Measurements from ENCODE around the gene CFAP68. TPM values are rescaled to one million over a fixed set of nuclear protein-coding genes. Genes with fewer than 3 reads are reported as not detected.

CFAP68 gene
- total RNA-seq, 1 experiment from 2014 or later, result 23.9 TPM

DNA sequence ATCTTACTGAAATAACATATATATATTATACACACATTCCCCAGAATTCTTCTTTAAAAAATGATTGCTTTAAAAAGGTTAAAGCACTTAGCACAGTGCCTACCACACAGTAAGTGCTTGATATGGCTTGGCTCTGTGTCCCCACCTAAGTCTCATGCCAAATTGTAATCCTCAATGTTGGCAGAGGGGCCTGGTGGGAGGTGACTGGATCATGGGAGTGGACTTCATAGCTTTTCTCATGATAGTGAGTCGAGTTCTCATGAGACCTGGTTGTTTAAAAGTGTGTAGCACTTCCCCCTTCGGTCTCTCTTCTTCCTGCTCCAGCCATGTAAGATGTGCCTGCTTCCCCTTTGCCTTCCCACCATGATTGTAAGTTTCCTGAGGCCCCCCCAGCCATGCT lies 26.1 kb downstream of the CFAP68 start:
- H3K9me3 ChIP-seq (replicated peaks), result no peaks in the 10 kb centered on the region
- H3K4me3 ChIP-seq, result no peak overlapping the region
- DNase-seq, result no peak
- H3K27me3 ChIP-seq, result no peaks in the 10 kb centered on the region
- no peaks in the 10 kb centered on the region for H3K4me1 ChIP-seq
- H3K36me3 ChIP-seq, result no peaks in the 10 kb centered on the region
- H3K27ac ChIP-seq, result no peak overlapping the region

GRCh38 chr11:111906680-111907079 lies 27.3 kb downstream of the CFAP68 start:
- no peak overlapping the region for H3K4me3 ChIP-seq
- no peaks in the 10 kb centered on the region for H3K9me3 ChIP-seq (replicated peaks)
- no peak overlapping the region for H3K27ac ChIP-seq
- DNase-seq, result no peak
- peaks cover under 1% of the 10 kb centered on the region for H3K4me1 ChIP-seq
- H3K27me3 ChIP-seq, result no peaks in the 10 kb centered on the region
- no peaks in the 10 kb centered on the region for H3K36me3 ChIP-seq

- Histone ChIP-seq H3K36me3 (no peaks in the 10 kb centered on the region), H3K9me3 (replicated peaks) (no peaks in the 10 kb centered on the region), H3K27me3 (no peaks in the 10 kb centered on the region), H3K4me1 (peaks cover 7% of the 10 kb centered on the region), H3K4me3 (no peak overlapping the region), H3K27ac (no peak overlapping the region)
- no peak for DNase-seq
Observed at GRCh38 chr11:111908639-111909305, 29.4 kb downstream of the CFAP68 start.

DNA sequence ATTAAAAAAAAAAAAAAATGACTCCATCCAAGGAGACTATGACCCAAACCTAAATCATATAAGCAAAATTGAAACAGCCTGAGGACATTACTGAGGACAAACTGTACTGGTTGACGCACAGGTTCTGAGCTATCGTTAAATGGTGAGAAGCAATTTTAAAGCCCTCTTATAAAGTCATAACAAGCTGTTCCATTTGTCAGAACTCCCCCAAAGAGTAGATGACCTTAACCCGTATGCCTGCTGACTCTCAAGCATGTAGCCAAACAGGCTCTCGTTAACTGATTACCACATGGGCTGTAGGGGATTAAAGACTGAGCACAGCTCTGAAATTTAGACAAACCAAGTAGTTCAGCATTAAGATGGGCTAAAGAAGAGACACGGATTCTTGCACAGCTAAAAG lies 30.0 kb downstream of the CFAP68 start:
- peaks cover 10% of the 10 kb centered on the region for H3K4me1 ChIP-seq
- no peaks in the 10 kb centered on the region for H3K27me3 ChIP-seq
- H3K4me3 ChIP-seq, result no peak overlapping the region
- DNase-seq, result no peak
- no peak overlapping the region for H3K27ac ChIP-seq
- H3K36me3 ChIP-seq, result no peaks in the 10 kb centered on the region
- no peaks in the 10 kb centered on the region for H3K9me3 ChIP-seq (replicated peaks)

- no peak for DNase-seq
- H3K4me1 ChIP-seq, result peaks cover 10% of the 10 kb centered on the region
- H3K27me3 ChIP-seq, result no peaks in the 10 kb centered on the region
- no peak overlapping the region for H3K4me3 ChIP-seq
- H3K9me3 ChIP-seq (replicated peaks), result no peaks in the 10 kb centered on the region
- H3K27ac ChIP-seq, result no peak overlapping the region
- no peaks in the 10 kb centered on the region for H3K36me3 ChIP-seq
Observed at GRCh38 chr11:111910676-111911562, 31.6 kb downstream of the CFAP68 start.

GRCh38 chr11:111911563-111912401 lies 32.4 kb downstream of the CFAP68 start, which contains the start of gene CRYAB:
Gene CRYAB, minus strand, starts transcription at chr11:111911770. Its CDS starts 46 bp downstream, at chr11:111911724.
- Histone ChIP-seq H3K27me3 (no peaks in the 10 kb centered on the region), H3K4me1 (peaks cover 10% of the 10 kb centered on the region), H3K27ac (peak within 1 kb of the TSS; percentile 25; the same call in 1 of the 2 replicates), H3K9me3 (replicated peaks) (no peaks in the 10 kb centered on the region), H3K36me3 (no peaks in the 10 kb centered on the region), H3K4me3 (peak within 1 kb of the TSS; percentile 53)
- peak in 1 of 2 experiments; percentile 28 for DNase-seq

DNA sequence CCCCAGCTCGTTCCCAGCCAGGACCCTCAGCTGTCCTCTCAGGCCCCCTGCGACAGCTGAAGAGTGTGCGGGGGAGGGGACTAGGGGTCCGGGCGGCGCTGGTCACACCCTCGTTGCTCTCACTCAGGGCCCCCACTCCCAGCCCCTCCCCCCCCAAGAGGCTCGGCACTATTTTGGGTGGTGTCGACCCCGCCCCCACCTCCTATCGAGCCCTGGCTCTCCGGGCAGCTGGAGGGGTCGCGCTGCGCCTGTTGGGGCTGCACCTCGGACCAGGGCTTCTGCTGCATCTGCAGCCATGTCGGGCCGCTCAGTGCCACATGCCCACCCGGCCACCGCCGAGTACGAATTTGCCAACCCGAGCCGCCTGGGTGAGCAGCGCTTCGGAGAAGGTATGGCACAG lies 33.2 kb downstream of the CFAP68 start, which contains the start of gene HSPB2:
TSS of gene HSPB2 (plus strand) at position 200 of the 400 bp plus-strand sequence. CDS start at position 296, 96 bp downstream.
- Histone ChIP-seq H3K9me3 (replicated peaks) (no peaks in the 10 kb centered on the region), H3K4me3 (peak within 1 kb of the TSS; percentile 53), H3K27ac (peak within 1 kb of the TSS; percentile 25; the same call in 1 of the 2 replicates), H3K27me3 (no peaks in the 10 kb centered on the region), H3K36me3 (no peaks in the 10 kb centered on the region), H3K4me1 (peaks cover 10% of the 10 kb centered on the region)
- DNase-seq, result no peak

DNA sequence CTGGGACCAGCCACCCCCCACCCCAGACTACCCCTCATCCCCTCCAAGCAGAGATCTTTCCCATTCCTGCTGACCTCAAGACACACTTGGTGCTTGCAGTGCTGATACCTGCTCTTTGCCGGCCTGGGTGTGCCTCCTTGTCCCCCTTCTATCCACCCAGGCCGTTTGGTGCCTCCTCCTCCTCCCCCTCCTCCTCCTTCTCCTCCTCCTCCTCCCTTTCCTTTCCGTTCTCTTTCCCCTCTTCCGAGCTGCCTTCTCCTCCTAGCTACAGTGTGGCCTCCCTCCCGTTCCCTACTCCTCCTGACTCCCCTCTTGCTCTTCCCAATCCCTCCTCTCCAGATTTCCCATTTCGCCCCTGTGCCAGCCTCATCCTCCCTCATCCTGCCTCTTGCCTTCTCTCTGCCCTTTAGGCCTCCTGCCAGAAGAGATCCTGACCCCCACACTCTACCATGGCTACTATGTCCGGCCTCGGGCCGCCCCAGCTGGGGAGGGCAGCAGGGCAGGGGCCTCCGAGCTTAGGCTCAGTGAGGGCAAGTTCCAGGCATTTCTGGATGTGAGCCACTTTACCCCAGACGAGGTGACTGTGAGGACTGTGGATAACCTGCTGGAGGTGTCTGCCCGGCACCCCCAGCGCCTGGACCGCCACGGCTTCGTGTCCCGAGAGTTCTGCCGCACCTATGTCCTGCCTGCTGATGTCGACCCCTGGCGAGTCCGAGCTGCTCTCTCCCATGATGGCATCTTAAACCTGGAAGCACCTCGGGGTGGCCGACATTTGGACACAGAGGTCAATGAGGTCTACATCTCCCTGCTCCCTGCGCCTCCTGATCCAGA lies 33.9 kb downstream of the CFAP68 start:
- H3K4me1 ChIP-seq, result peaks cover 10% of the 10 kb centered on the region
- no peaks in the 10 kb centered on the region for H3K36me3 ChIP-seq
- H3K9me3 ChIP-seq (replicated peaks), result no peaks in the 10 kb centered on the region
- H3K4me3 ChIP-seq, result peak overlapping the region; percentile 53
- peak overlapping the region; percentile 22; the same call in 1 of the 2 replicates for H3K27ac ChIP-seq
- H3K27me3 ChIP-seq, result no peaks in the 10 kb centered on the region
- DNase-seq, result no peak

DNA sequence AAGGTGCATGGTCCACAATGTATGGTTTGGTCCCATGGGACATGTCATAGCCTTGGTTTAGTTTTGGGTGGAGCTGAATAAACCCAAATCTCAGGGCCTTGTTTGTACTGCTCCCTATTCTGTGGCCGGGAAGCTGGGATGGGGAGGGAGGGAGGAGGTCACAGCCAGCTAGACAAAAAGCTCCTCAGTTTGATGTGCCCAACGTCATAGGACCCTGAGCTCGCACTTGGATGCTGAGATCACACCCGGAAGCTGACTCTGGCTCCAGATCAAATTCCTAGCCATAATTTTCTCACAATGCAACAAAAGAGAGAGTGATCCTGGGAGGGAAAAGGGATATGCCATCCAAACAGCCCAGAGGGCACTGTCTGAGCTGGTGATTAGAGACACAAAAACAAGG lies 34.7 kb downstream of the CFAP68 start:
- peaks cover 12% of the 10 kb centered on the region for H3K4me1 ChIP-seq
- DNase-seq, result peak; percentile 43 to 62
- H3K36me3 ChIP-seq, result no peaks in the 10 kb centered on the region
- no peaks in the 10 kb centered on the region for H3K9me3 ChIP-seq (replicated peaks)
- no peaks in the 10 kb centered on the region for H3K27me3 ChIP-seq
- no peak overlapping the region; the same call in 1 of the 2 replicates for H3K4me3 ChIP-seq
- peak overlapping the region; percentile 39; the same call in 1 of the 2 replicates for H3K27ac ChIP-seq

DNA sequence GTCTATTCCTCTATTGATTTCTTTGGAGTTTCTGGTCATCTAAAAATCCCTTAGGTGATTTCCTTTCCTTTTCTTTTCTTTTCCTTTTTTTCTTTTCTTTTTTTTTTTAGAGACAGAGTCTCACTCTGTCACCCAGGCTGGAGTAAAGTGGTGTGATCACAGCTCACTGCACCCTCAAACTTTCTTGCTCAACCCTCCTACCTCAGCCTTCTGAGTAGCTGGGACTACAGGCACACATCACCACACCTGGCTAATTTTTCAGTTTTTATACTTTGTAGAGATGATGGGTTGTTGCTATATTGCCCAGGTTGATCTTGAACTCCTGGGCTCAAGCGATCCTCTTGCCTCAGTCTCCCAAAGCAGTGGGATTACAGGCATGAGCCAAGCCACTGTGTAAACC lies 37.4 kb downstream of the CFAP68 start:
- DNase-seq, result no peak
- Histone ChIP-seq H3K27ac (no peak overlapping the region), H3K27me3 (no peaks in the 10 kb centered on the region), H3K9me3 (replicated peaks) (no peaks in the 10 kb centered on the region), H3K4me1 (peaks cover 12% of the 10 kb centered on the region), H3K4me3 (no peak overlapping the region), H3K36me3 (no peaks in the 10 kb centered on the region)

DNA sequence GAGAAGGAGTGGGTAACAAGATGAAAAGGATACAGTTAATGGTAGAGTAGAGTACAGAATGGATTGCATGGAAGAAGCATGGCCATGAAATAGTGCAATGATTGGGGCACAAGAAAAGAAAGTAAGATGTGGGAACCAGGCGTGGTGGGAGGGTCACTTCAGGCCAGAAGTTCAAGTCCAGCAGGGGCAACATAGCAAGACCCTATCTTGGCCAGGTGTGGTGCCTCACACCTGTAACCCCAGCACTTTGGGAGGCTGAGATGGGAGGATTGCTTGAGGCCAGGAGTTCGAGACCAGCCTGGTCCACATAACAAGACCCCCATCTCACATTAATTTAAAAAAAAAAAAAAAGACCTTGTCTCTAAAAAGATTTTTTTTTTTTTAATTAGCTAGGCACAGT lies 38.0 kb downstream of the CFAP68 start:
- Histone ChIP-seq H3K4me3 (no peak overlapping the region), H3K27ac (no peak overlapping the region), H3K27me3 (no peaks in the 10 kb centered on the region), H3K4me1 (peaks cover 7% of the 10 kb centered on the region; the same call in 1 of the 2 replicates), H3K36me3 (no peaks in the 10 kb centered on the region), H3K9me3 (replicated peaks) (no peaks in the 10 kb centered on the region)
- DNase-seq, result no peak

DNA sequence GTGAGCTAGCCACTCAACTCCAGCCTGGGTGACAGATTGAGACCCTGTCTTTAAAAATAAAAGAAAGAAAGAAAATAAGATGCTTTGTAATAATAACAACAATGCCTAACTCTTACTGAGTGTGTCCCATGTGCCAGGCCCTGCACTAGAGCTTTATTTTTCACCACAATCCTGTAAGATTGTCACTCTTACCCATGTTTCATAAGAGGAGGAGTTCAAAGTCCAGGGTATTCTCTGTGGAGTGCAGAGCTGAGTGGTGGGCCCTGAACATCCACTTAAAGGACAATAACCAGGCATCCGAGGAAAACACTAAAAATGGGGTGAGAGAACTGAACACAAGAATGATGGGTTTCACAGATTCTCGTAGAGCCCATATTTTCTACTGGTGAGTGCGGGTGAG lies 38.4 kb downstream of the CFAP68 start:
- peaks cover 7% of the 10 kb centered on the region; the same call in 1 of the 2 replicates for H3K4me1 ChIP-seq
- no peak overlapping the region for H3K4me3 ChIP-seq
- H3K27ac ChIP-seq, result no peak overlapping the region
- DNase-seq, result no peak
- H3K27me3 ChIP-seq, result no peaks in the 10 kb centered on the region
- no peaks in the 10 kb centered on the region for H3K9me3 ChIP-seq (replicated peaks)
- no peaks in the 10 kb centered on the region for H3K36me3 ChIP-seq

DNA sequence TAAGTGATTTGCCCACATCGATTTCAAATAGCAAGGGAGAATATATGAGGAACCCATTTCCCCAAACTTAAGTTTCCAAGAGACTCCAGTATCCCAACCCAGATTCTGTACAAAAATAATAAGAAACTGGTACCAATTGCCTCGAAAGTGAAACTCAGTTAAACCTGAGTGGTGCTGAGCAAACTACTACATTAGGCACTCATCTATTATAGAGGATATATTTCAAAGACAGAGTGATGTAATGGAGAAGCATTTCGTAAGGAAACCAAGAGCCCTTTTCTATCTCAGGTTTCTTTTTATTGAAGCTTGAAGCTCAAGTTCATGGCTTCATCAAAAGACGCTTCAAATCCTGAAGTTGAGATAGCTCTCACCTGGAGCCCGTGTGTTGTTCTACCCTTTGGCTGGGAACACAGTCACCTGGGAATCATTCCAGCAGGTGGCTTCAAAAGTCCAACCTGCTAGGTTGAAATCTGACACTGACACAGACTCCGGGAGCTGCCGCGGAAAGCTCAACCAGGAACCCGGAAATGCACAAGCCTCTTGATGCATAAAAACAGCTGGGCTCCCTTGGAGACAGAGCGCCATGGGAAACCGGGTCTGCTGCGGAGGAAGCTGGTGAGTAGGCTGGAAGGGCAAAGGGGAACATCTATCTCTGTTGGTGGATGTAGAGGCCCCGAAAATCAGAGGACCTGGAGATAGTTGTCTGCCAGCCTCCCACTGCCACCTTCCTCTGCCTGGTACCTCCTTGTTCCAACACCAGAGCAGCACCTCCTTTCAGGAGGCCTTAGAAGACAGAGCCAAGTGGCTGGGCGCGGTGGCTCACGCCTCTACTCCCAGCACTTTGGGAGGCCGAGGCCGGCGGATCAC lies 39.3 kb downstream of the CFAP68 start, which contains the start of gene C11orf52:
TSS of gene C11orf52 (plus strand) at position 524 of the 867 bp plus-strand sequence. CDS start at position 584, 60 bp downstream.
- Histone ChIP-seq H3K36me3 (no peaks in the 10 kb centered on the region), H3K27me3 (no peaks in the 10 kb centered on the region), H3K9me3 (replicated peaks) (no peaks in the 10 kb centered on the region), H3K4me1 (peaks cover 11% of the 10 kb centered on the region; the same call in 1 of the 2 replicates), H3K27ac (peak within 1 kb of the TSS; percentile 50), H3K4me3 (peak within 1 kb of the TSS; percentile 39)
- DNase-seq, result peak; percentile 79 to 87
